GM12892 (cell line): ENCODE results near the gene TNFRSF13B.

Source experiments
- POLR2A ChIP-seq: IDR thresholded peaks from 2 replicates; pipeline ENCODE4 v1.6.1; 2011; ENCODE audit warnings: low read depth, low read length, control low read depth
- POLR2AphosphoS5 ChIP-seq: IDR thresholded peaks from 2 replicates; pipeline ENCODE4 v1.6.1; 2011; ENCODE audit warnings: low read depth, low read length, control low read depth

DNA sequence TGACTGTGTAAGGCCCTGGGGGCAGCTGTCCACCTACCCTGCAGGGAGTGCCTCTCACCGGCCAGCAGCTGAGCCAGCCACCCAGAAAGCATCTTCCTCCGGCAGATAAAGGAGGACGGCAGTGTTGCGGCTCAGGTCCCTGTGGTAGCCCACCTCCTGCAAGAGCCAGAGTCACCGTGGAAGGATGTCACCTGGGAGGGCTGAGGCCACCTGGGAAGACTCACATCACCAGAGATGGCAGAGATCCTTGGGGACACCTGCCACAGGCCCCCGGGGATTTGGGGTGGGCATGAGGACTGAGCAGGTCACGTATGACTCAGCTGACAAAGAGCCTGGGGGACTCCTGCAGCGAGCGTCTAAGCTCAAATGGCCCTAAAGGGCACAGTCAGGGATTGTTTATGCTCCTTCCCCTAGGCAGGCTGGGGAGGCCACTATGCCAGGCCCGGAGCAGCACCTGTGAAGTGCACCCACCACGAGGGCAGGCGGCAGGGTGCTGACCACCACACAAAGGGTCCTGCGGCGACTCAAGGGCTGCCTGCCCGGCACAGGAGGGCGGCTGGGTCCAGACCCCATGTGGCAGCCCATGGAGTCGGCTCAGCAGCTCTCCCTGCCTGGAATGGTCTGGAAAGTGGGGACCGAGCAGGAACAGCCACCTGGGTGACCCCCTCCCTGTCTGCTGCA is 44.1 kb downstream of the TNFRSF13B start:
- TF ChIP-seq POLR2AphosphoS5, result no peak
- no peak for TF ChIP-seq POLR2A
